Large intestine (tissue), 3 donors: ENCODE results near the gene TRAPPC11. TPM values are rescaled to one million over a fixed set of nuclear protein-coding genes. Genes with fewer than 3 reads are reported as not detected.

Experiments
- DNase-seq, 2 donors: peaks; one replicate each; pipeline versions ENCODE4 v3.0.0 to v3.0.0-alpha.2; 2013
- H3K27ac ChIP-seq: one replicate; pipeline ENCODE4 v1.5.1; 2013; ENCODE audit warnings: low read length
- H3K27me3 ChIP-seq: 2 replicates; pipeline ENCODE4 v1.6.1; 2013; ENCODE audit warnings: low read length; ENCODE audit not compliant: control insufficient read depth, insufficient read depth
- H3K36me3 ChIP-seq: 2 replicates; pipeline ENCODE4 v1.6.1; 2013; ENCODE audit warnings: low read length; ENCODE audit not compliant: control insufficient read depth, insufficient read depth
- H3K4me1 ChIP-seq: one replicate; pipeline ENCODE4 v1.6.1; 2013; ENCODE audit warnings: low read length; ENCODE audit not compliant: control insufficient read depth, insufficient read depth
- H3K4me3 ChIP-seq: one replicate; pipeline ENCODE4 v1.5.1; 2013; ENCODE audit warnings: low read length
- H3K9me3 ChIP-seq: one replicate; pipeline ENCODE4 v1.6.1; 2013; ENCODE audit warnings: mild to moderate bottlenecking, low read depth, low read length, moderate library complexity; ENCODE audit not compliant: control insufficient read depth
- WGBS: methylation state at CpG from one replicate; pipeline ENCODE4 v1.1.5; 2013; ENCODE audit warnings: low lambda C conversion rate; ENCODE audit not compliant: insufficient coverage; 5-methylcytosine and 5-hydroxymethylcytosine counted together
- polyA plus RNA-seq: library from polyadenylated mRNA; unstranded; fragments of 120-200 nt; gene quantifications from one replicate; pipeline ENCODE4 v1.2.1, GENCODE V29; 2013

The TRAPPC11 gene
- polyA plus RNA-seq, 1 donor: 28.9 TPM

- no peaks in the 10 kb centered on the region for H3K36me3 ChIP-seq
- no peaks in the 10 kb centered on the region for H3K9me3 ChIP-seq
- no peak for DNase-seq
- H3K4me1 ChIP-seq: no peaks in the 10 kb centered on the region
- H3K27ac ChIP-seq: no peak overlapping the region
- WGBS: no CpG with 5 or more reads among the region's 5 CpGs
- H3K27me3 ChIP-seq: no peaks in the 10 kb centered on the region
- no peak overlapping the region for H3K4me3 ChIP-seq
These were observed 69.9 kb downstream of the TRAPPC11 start for GRCh38 chr4:183729069-183729406.

GRCh38 chr4:183729430-183730328 is 70.6 kb downstream of the TRAPPC11 start:
- peak; percentile 4 to 31 for DNase-seq
- no peaks in the 10 kb centered on the region for H3K4me1 ChIP-seq
- no peaks in the 10 kb centered on the region for H3K27me3 ChIP-seq
- H3K36me3 ChIP-seq: no peaks in the 10 kb centered on the region
- H3K9me3 ChIP-seq: no peaks in the 10 kb centered on the region
- H3K4me3 ChIP-seq: no peak overlapping the region
- WGBS: 93% methylated on average over 2 of the region's 13 CpGs
- H3K27ac ChIP-seq: no peak overlapping the region

- Histone ChIP-seq H3K4me3 (no peak overlapping the region), H3K4me1 (no peaks in the 10 kb centered on the region), H3K36me3 (no peaks in the 10 kb centered on the region), H3K27ac (no peak overlapping the region), H3K27me3 (no peaks in the 10 kb centered on the region), H3K9me3 (no peaks in the 10 kb centered on the region)
- DNase-seq: no peak
- 100% methylated on average over 1 of the region's 8 CpGs for WGBS
These were observed 73.2 kb downstream of the TRAPPC11 start for GRCh38 chr4:183732296-183732695.

GRCh38 chr4:183733181-183733580 is 74.1 kb downstream of the TRAPPC11 start:
- no peak overlapping the region for H3K27ac ChIP-seq
- no peaks in the 10 kb centered on the region for H3K27me3 ChIP-seq
- no CpG with 5 or more reads among the region's 11 CpGs for WGBS
- peaks cover 5% of the 10 kb centered on the region for H3K9me3 ChIP-seq
- H3K4me3 ChIP-seq: no peak overlapping the region
- H3K4me1 ChIP-seq: no peaks in the 10 kb centered on the region
- H3K36me3 ChIP-seq: no peaks in the 10 kb centered on the region
- no peak for DNase-seq

GRCh38 chr4:183738081-183738673 is 79.1 kb downstream of the TRAPPC11 start:
- 100% methylated on average over 4 of the region's 10 CpGs for WGBS
- Histone ChIP-seq H3K4me1 (no peaks in the 10 kb centered on the region), H3K36me3 (no peaks in the 10 kb centered on the region), H3K4me3 (no peak overlapping the region), H3K27me3 (no peaks in the 10 kb centered on the region), H3K27ac (no peak overlapping the region), H3K9me3 (peaks cover 5% of the 10 kb centered on the region)
- no peak for DNase-seq

GRCh38 chr4:183738961-183739360 is 79.9 kb downstream of the TRAPPC11 start:
- Histone ChIP-seq H3K4me3 (no peak overlapping the region), H3K27me3 (no peaks in the 10 kb centered on the region), H3K27ac (no peak overlapping the region), H3K4me1 (no peaks in the 10 kb centered on the region), H3K9me3 (peaks cover 5% of the 10 kb centered on the region), H3K36me3 (no peaks in the 10 kb centered on the region)
- DNase-seq: no peak
- WGBS: 100% methylated on average over 1 of the region's 4 CpGs

GRCh38 chr4:183746305-183747229 is 87.5 kb downstream of the TRAPPC11 start:
- WGBS: no CpG with 5 or more reads among the region's 48 CpGs
- DNase-seq: no peak
- peaks cover 8% of the 10 kb centered on the region for H3K9me3 ChIP-seq
- H3K36me3 ChIP-seq: no peaks in the 10 kb centered on the region
- no peak overlapping the region for H3K27ac ChIP-seq
- H3K4me1 ChIP-seq: no peaks in the 10 kb centered on the region
- H3K4me3 ChIP-seq: no peak overlapping the region
- H3K27me3 ChIP-seq: no peaks in the 10 kb centered on the region

GRCh38 chr4:183747380-183747779 is 88.3 kb downstream of the TRAPPC11 start:
- H3K36me3 ChIP-seq: no peaks in the 10 kb centered on the region
- no peaks in the 10 kb centered on the region for H3K4me1 ChIP-seq
- WGBS: no CpG with 5 or more reads among the region's 2 CpGs
- H3K4me3 ChIP-seq: no peak overlapping the region
- no peak for DNase-seq
- no peak overlapping the region for H3K27ac ChIP-seq
- H3K9me3 ChIP-seq: peaks cover 8% of the 10 kb centered on the region
- H3K27me3 ChIP-seq: no peaks in the 10 kb centered on the region

GRCh38 chr4:183747931-183748670 is 89.0 kb downstream of the TRAPPC11 start:
- Histone ChIP-seq H3K4me3 (no peak overlapping the region), H3K27ac (no peak overlapping the region), H3K36me3 (no peaks in the 10 kb centered on the region), H3K9me3 (peaks cover 8% of the 10 kb centered on the region), H3K4me1 (no peaks in the 10 kb centered on the region), H3K27me3 (no peaks in the 10 kb centered on the region)
- peak in 1 of 2 donors; percentile 20 for DNase-seq
- no CpG with 5 or more reads among the region's 6 CpGs for WGBS

GRCh38 chr4:183751106-183751505 is 92.0 kb downstream of the TRAPPC11 start:
- no peak for DNase-seq
- peaks cover 8% of the 10 kb centered on the region for H3K9me3 ChIP-seq
- H3K4me1 ChIP-seq: no peaks in the 10 kb centered on the region
- no peaks in the 10 kb centered on the region for H3K27me3 ChIP-seq
- WGBS: 100% methylated on average over 1 of the region's 4 CpGs
- no peak overlapping the region for H3K27ac ChIP-seq
- H3K4me3 ChIP-seq: no peak overlapping the region
- H3K36me3 ChIP-seq: no peaks in the 10 kb centered on the region
